GM18861 (cell line): ENCODE data around the gene SFXN5.

Experiments
- ATAC-seq: cut with Tn5 transposase; IDR thresholded peaks from one replicate; pipeline ENCODE4 v1.9.1; 2021; ENCODE audit not compliant: unreplicated experiment

Gene SFXN5

DNA sequence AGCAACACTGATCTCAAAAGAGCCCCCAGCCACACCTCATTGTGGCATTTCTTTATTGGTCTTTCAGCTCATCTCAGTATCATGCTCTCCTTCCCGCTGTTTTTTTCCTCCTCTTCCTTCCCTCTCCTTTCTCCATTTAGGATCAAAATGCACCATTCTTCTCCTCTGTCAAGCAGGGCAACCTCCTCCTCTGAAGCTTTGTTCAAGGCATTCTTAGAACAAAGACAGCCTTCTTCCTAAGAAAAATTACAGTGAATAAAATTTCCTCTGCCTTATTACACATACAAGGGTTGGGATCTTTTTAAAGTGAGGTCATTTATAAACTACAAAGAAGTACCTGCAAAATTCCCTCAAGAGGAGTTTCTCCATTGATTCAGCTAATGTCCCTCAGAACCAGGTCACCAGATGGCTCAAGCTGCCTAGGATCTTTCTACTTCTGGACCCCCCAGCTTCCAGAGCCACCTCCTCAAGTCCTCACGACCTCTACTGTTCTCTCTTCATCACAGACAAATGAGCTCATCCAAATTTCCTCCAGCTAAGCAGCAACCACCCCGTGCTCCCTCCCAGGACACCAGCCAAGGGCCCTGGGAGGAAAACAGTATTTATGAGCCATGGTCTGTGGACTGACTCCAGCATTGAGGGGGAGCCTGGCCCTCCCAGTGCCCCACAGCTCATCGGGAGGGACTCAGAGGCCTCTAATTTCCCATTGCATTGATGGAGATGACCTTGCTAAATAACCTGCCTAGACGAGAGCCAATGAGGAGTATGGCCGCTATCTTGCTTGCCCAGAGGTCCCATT lies 18.0 kb downstream of the SFXN5 start:
- no peak for ATAC-seq

- no peak for ATAC-seq
These were observed 21.4 kb downstream of the SFXN5 start for GRCh38 chr2:73050121-73050545.

DNA sequence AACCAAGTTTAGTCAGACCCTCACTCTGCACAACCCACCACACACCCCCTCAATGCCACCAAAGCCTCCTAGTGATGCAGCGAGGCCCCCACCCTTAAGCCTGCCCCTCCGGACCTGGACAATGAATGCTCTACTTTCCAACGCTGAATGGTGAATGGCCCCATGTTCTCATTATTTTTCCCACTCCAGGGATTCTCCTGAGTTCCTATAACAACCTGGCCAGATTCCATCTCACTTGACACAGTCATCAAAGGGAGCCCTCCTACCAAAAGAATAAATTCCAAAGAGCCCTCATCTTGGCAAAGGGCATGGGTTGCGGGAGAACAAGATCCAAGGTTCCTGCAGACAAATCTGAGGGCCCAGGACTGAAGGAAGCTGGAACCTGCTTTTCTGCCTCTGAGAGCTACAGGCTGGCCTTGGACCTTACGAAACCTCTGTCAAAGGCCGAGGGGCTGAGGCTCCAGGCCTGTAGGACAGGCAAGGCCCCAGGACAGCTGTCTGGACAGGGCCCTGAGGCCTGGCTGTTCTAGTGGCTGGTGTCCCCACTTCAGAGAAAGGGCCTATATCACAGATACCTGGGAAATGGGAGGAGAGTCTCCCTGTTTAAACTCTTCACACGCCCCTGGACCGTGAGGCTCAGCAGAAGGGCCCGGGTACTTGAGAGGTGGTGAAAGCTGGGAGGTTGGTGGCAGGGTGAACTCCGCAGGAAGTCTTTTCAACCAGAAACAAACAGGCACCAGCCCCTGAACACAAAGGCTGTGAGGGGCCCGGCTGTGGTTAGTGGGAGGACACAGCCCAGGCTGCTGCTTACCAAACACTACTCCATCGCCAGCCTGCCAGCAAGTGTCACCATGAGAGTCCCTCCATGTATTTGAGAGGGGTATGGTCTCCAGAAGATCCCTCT lies 27.3 kb downstream of the SFXN5 start:
- ATAC-seq = no peak

DNA sequence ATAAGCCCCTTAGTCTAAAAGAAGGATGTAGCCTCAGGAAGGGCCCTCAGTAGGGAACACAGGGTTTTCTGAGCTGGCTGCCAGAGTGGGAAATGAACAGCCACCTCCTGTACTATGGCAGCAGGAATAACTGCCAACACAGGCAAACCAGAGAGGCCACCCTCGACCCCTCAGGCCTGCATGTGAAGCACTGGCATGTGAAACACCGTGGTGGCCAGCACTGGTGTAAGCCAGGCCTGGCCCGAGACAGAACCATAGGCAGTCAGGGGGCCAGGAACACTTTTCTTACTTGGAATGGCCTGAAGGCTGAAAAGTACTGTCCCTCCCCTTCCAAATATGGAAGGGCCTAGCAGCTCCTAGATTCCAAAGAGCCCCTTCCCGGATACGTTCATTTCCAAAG lies 28.2 kb downstream of the SFXN5 start:
- no peak for ATAC-seq

- ATAC-seq = no peak
These were observed 33.4 kb downstream of the SFXN5 start for GRCh38 chr2:73037947-73038585.

DNA sequence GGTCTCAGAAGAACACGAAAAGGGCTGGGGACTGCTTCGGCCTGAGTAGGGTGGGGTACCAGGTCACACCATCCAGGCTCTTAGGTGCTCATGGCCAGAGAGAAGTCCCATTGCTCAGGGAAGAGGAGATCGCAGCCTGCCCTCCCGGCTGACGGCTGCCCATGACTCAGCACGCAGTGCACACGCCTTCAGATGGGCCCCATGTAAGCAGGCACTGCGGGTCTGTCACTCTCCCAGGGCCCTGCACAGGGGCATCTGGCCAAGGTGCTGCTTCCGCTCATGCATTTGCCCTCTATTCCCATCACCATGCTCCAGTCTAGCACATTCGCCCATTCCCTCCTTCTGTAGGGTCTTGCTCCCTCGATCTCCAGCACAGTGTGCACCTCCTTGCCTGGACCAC lies 34.7 kb downstream of the SFXN5 start:
- no peak for ATAC-seq

GRCh38 chr2:73035899-73036711 lies 35.4 kb downstream of the SFXN5 start:
- ATAC-seq = no peak

DNA sequence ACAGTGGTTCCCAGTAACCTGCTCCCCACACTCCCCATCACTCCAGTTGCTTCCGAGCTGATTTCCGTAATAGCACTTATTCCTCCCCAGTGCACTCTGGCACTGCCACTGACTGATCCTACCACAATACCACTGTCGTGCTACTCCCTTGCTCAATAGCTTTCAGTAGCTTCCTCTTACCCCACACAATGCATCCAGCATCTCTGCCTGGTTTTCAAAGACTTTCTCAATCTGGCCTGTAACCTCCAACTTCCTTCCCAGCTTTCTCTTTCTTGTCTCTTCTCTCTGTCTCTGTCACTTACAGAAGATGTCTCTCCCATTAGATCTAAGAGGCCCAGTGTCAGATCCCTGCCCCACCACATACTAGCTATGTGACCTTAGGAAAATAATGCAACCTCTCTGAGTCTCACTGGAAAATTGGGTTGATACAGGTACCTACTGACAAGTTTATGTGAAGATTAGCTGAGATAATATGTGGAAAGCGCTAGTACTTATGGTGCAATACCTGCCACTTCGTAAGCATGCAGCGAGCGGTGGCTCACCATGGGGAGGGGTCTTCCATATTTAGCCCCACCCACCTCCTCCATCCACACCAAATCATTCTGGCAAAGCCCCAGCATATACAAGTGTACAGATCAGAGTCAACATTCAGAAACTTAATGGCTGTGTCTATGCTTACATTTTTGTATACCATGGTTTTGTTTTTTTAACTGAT lies 36.7 kb downstream of the SFXN5 start:
- no peak for ATAC-seq

GRCh38 chr2:73033766-73034381 lies 37.6 kb downstream of the SFXN5 start:
- ATAC-seq = no peak

DNA sequence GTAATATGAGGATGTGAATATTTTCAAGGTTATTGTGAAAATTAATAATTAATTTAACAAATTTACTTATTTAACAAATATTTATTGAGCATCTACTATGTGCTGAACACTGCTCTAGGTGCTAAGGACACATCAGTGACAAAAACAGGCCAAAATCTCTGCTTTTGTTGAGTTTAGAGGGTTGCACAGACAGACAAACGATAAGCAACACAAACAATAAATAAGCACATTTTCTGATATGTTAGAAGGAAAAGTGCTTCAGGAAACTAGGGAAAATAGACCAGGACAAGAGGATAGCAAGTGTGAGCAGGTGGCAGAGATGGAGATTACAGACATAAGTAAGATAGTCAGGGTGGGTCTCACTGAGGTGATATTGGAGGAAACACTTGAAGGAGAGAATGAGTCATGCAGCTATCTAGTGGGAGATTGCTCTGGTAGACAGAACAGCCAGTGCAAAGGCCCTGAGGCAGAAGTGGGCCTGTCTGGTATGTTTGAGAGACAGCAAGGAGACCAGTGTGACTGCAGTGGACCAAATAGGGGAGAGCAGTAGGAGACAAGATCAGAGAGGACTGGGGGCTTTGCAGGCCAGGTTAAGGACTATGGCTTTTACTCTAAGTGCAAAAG lies 38.3 kb downstream of the SFXN5 start:
- ATAC-seq = no peak

- ATAC-seq = no peak
These were observed 38.8 kb downstream of the SFXN5 start for GRCh38 chr2:73032702-73033097.

GRCh38 chr2:73031725-73032701 lies 39.5 kb downstream of the SFXN5 start:
- no peak for ATAC-seq

DNA sequence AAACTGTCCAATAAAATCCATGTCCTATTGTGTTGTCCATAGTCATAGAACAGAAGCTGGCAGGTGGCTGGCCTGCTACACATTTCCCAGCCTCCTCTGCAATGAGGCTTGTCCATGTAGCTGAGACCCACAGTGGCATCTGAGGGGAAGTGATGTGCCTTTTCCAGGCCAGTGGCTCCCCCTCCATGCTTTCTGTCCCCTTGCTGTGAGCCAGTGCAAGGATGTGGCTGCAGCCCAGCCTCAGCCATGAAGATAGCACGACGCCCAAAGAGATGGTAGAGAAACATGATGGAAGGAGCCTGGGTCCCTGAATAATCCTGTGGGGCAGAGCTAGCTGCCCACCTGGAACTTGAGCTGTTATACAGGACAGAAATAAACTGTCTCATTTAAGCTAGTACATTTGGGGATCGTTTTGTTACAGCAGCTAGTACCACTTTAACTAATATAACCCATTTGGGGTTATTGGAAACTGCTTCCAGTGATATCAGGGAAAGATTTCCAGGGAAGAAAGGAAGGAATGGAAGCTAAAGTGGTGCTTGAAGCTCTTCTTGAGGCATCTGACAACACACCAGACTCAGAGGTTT lies 40.3 kb downstream of the SFXN5 start:
- ATAC-seq = no peak

- no peak for ATAC-seq
These were observed 42.7 kb downstream of the SFXN5 start for GRCh38 chr2:73028841-73029240.

GRCh38 chr2:73027340-73027739 lies 44.2 kb downstream of the SFXN5 start:
- ATAC-seq = no peak

DNA sequence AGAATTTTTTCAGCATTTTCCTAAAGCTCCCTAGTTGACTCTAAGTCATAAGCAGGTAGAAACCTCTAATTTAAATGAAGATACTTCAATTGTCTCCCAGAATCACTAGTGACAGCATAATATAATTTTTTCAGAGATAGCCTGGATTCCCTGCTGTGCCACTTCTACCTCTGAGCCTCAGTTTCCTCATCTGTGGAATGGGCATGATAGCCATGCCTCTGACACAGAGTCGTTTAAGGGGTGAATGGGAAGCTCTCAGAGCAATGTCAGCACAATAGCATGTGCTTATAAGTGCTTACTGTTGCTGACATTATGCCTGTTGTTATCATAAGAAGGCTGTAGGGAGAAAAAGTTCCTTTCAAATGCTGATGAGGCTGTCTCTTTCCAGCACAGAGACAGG lies 48.0 kb downstream of the SFXN5 start:
- ATAC-seq = no peak

DNA sequence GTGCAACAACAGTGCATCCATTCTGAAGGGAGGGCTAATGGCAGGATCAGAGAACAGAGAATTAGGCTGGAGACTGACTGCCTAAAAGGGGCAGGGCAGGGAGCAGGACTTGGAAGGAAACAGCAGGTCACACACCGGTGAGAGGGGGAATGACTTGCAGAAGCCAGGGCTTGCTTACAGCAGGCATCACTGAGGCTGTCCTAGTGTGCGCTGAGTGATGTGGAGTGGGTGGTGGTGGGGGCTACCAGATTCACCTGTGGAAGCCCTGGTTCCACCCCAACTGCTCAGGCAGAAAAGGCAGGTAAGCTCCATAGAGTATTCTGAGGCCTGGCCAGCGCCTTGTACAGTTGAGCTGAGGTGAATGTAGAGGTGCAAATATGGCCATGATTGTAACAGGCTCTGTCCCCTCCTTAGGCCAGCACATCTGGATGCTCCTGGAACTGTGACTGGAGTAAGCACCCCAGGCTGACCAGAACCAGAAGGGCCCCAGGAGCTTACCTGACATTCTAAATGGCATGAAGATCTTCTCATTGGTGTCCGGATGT lies 49.4 kb downstream of the SFXN5 start:
- no peak for ATAC-seq
